GM12878 (cell line): ENCODE measurements around the gene TMEM30A. TPM values are rescaled to one million over a fixed set of nuclear protein-coding genes. Genes with fewer than 3 reads are reported as not detected.

Experiments
- ATAC-seq: fragments of 200-7000 bp; cut with Tn5 transposase; 3 replicates; pipeline ENCODE4 v1.9.1; 2020; ENCODE audit warnings: mild to moderate bottlenecking, moderate library complexity
- BruUV-seq: library from RNA; stranded (reverse); fragments of 400-500 nt; replicated peaks from 2 replicates; lab custom pipeline; 2021; lab: Mats Ljungman, UMichigan
- CTCF ChIA-PET: fragments of 300-600 bp; sonication (Branson Sonifier 250); formaldehyde crosslinking; extraction: SDS; loops from one replicate; lab custom pipeline; 2021; ENCODE audit warnings: inconsistent platforms; lab: Yijun Ruan, JAX
- POLR2A ChIA-PET: fragments of 350-600 bp; formaldehyde crosslinking; extraction: SDS; loops from one replicate; lab custom pipeline; 2021; ENCODE audit warnings: inconsistent platforms; lab: Charles Lee
- RAD21 ChIA-PET: fragments of 300-600 bp; sonication (Branson Sonifier 250); formaldehyde crosslinking; loops from one replicate; lab custom pipeline; 2023; ENCODE audit warnings: antibody characterized with exemption; ENCODE audit not compliant: unreplicated experiment; lab: Charles Lee
- SMC1A ChIA-PET: fragments of 300-600 bp; sonication (Branson Sonifier 250); formaldehyde crosslinking; loops from one replicate; lab custom pipeline; 2023; ENCODE audit not compliant: unreplicated experiment, uncharacterized antibody; lab: Charles Lee
- DNase-seq: peaks from one replicate; pipeline ENCODE4 v3.0.0-alpha.2; 2011; ENCODE audit warnings: low read depth, low spot score
- FAIRE-seq: peaks from 3 replicates; lab custom pipeline; 2011; peaks lifted over from hg19 to GRCh38; lab: Jason Lieb, UNC
- H2AFZ ChIP-seq: 2 replicates; pipeline ENCODE4 v1.6.0; 2011; ENCODE audit warnings: low read depth, low read length, control low read depth; ENCODE audit not compliant: control insufficient read depth
- H3K27ac ChIP-seq: 2 replicates; pipeline ENCODE4 v1.5.1; 2011; ENCODE audit warnings: control low read depth; ENCODE audit not compliant: control insufficient read depth, insufficient read depth
- H3K27me3 ChIP-seq, 2 experiments: replicated peaks in 1 of 2; 2 replicates each; pipeline versions ENCODE4 v1.6.0 to v1.6.1; 2011; ENCODE audit warnings: low read length in 1 of 2; ENCODE audit not compliant: control insufficient read depth in 2 of 2, insufficient read depth in 2 of 2
- H3K36me3 ChIP-seq, 2 experiments: 2 replicates each; pipeline ENCODE4 v1.5.1; 2011; ENCODE audit warnings: low read length in 1 of 2; ENCODE audit not compliant: control insufficient read depth in 2 of 2, insufficient read depth in 2 of 2
- H3K4me1 ChIP-seq: 2 replicates; pipeline ENCODE4 v1.6.1; 2011; ENCODE audit warnings: mild to moderate bottlenecking, low read length, moderate library complexity, mixed read lengths; ENCODE audit not compliant: control insufficient read depth, insufficient read depth
- H3K4me2 ChIP-seq: 2 replicates; pipeline ENCODE4 v1.6.0; 2011; ENCODE audit warnings: control low read depth; ENCODE audit not compliant: control insufficient read depth, insufficient read depth
- H3K4me3 ChIP-seq: fragments of 200-600 bp; sonication (generic); 2 replicates; pipeline ENCODE4 v1.5.1; 2016
- H3K79me2 ChIP-seq: 2 replicates; pipeline ENCODE4 v1.6.0; 2011; ENCODE audit warnings: low read length; ENCODE audit not compliant: control insufficient read depth, insufficient read depth
- H3K9ac ChIP-seq: 2 replicates; pipeline ENCODE4 v1.8.0; 2011; ENCODE audit warnings: low read length, control low read depth, mixed read lengths; ENCODE audit not compliant: control insufficient read depth, insufficient read depth
- H3K9me3 ChIP-seq: replicated peaks from 3 replicates; pipeline ENCODE4 v1.5.1; 2011; ENCODE audit warnings: mild to moderate bottlenecking, low read length; ENCODE audit not compliant: control insufficient read depth, insufficient read depth
- H4K20me1 ChIP-seq: 2 replicates; pipeline ENCODE4 v1.6.0; 2011; ENCODE audit not compliant: control insufficient read depth, insufficient read depth
- ASH2L ChIP-seq: fragments of 300-600, 200-600 bp; sonication (generic); IDR thresholded peaks from 2 replicates; pipeline ENCODE4 v1.6.1; 2017; ENCODE audit warnings: low read depth, mild to moderate bottlenecking, borderline replicate concordance
- BCL3 ChIP-seq: IDR thresholded peaks from 2 replicates; pipeline ENCODE4 v1.6.1; 2011; ENCODE audit warnings: borderline replicate concordance, low read depth, mild to moderate bottlenecking, moderate library complexity, low read length; ENCODE audit not compliant: insufficient read depth, poor library complexity, severe bottlenecking
- BMI1 ChIP-seq: fragments of 450-650 bp; IDR thresholded peaks from 2 replicates; pipeline ENCODE4 v1.6.1; 2016; ENCODE audit warnings: mild to moderate bottlenecking, moderate library complexity, borderline replicate concordance
- CREM ChIP-seq: IDR thresholded peaks from 2 replicates; pipeline ENCODE4 v1.6.1; 2014; ENCODE audit warnings: antibody characterized with exemption, low read depth
- IKZF1 ChIP-seq: fragments of 450-650 bp; conservative IDR thresholded peaks from 2 replicates; pipeline ENCODE4 v1.6.1; 2017; ENCODE audit warnings: antibody characterized with exemption, mild to moderate bottlenecking
- IRF4 ChIP-seq: IDR thresholded peaks from 2 replicates; pipeline ENCODE4 v1.6.1; 2011; ENCODE audit warnings: low read depth, low read length
- LARP7 ChIP-seq: fragments of 450-650 bp; IDR thresholded peaks from 2 replicates; pipeline ENCODE4 v1.6.1; 2017; ENCODE audit warnings: mild to moderate bottlenecking
- MXI1 ChIP-seq: fragments of 150-350 bp; IDR thresholded peaks from 2 replicates; pipeline ENCODE4 v1.6.1; 2011; ENCODE audit warnings: low read depth, mild to moderate bottlenecking, inconsistent platforms, low read length, improper control_type of control experiment
- NBN ChIP-seq: fragments of 450-650 bp; IDR thresholded peaks from 2 replicates; pipeline ENCODE4 v1.6.1; 2016
- PAX8 ChIP-seq: fragments of 450-650 bp; IDR thresholded peaks from 2 replicates; pipeline ENCODE4 v1.6.1; 2017; ENCODE audit warnings: mild to moderate bottlenecking, moderate library complexity
- POLR2AphosphoS2 ChIP-seq: IDR thresholded peaks from 2 replicates; pipeline ENCODE4 v1.6.1; 2011; ENCODE audit warnings: low read depth, mild to moderate bottlenecking, low read length, improper control_type of control experiment, moderate library complexity
- SMC3 ChIP-seq: IDR thresholded peaks from 2 replicates; pipeline ENCODE4 v1.6.1; 2011; ENCODE audit warnings: low read length, improper control_type of control experiment, borderline replicate concordance
- SP1 ChIP-seq: IDR thresholded peaks from one replicate; pipeline ENCODE4 v1.6.1; 2011; ENCODE audit warnings: low read depth, low read length
- STAT1 ChIP-seq: fragments of 450-650 bp; conservative IDR thresholded peaks from 2 replicates; pipeline ENCODE4 v1.6.1; 2014; ENCODE audit warnings: antibody characterized with exemption, mild to moderate bottlenecking
- USF2 ChIP-seq: IDR thresholded peaks from 2 replicates; pipeline ENCODE4 v1.6.1; 2011; ENCODE audit warnings: low read depth, low read length, improper control_type of control experiment, borderline replicate concordance
- ZBED1 ChIP-seq: IDR thresholded peaks from 2 replicates; pipeline ENCODE4 v1.6.1; 2016; ENCODE audit warnings: borderline replicate concordance
- ZNF274 ChIP-seq: IDR thresholded peaks from one replicate; pipeline ENCODE4 v1.8.0; 2011; ENCODE audit not compliant: insufficient read length, insufficient read depth
- WGBS: methylation state at CpG from one replicate; pipeline ENCODE4 v1.1.6; 2016; ENCODE audit warnings: low lambda C conversion rate; ENCODE audit not compliant: insufficient replicate concordance, insufficient coverage; ENCODE audit errors: missing lambda C conversion rate; 5-methylcytosine and 5-hydroxymethylcytosine counted together
- in situ Hi-C: fragments of 300-500 bp; cut with MboI; formaldehyde crosslinking; loops from 9 replicates; pipeline ENCODE4 v1.14.3; 2018; ENCODE audit warnings: mixed read lengths
- intact Hi-C: fragments of 100-400 bp; cut with micrococcal nuclease; formaldehyde crosslinking; loops from one replicate; pipeline ENCODE4 v1.14.2; 2022; ENCODE audit not compliant: unreplicated experiment
- polyA plus RNA-seq, 11 experiments: library from polyadenylated mRNA; depleted of rRNA in 4 of 11; unstranded in 6 of 11; stranded (reverse) in 5 of 11; fragments of >200 nt; fragmentation: Nextera tagmentation in 4 of 11; fragmentation: Illumina TruSeq in 1 of 11; extraction: Ambion mirVana in 4 of 11; extraction: Trizol in 1 of 11; gene quantifications; 1 replicate in 1 of 11; 2 replicates in 10 of 11; pipeline versions ENCODE4 v1.2.1 to v1.2.3, GENCODE V29; 2011 to 2016; ENCODE audit warnings: inconsistent platforms in 2 of 11, missing spikeins in 2 of 11, low read depth in 1 of 11
- total RNA-seq, 4 experiments: library from RNA; depleted of rRNA in 3 of 4; stranded (reverse); fragments of >200 nt in 3 of 4; fragmentation: Illumina TruSeq in 1 of 4; extraction: Trizol in 1 of 4; gene quantifications; 2 replicates each; pipeline versions ENCODE4 v1.2.1 to v1.2.3, GENCODE V29; 2013 to 2021

TMEM30A gene
- total and polyA plus RNA-seq, 10 of the 15 experiments (the other 5 are each of a cell fraction or from before 2014, with no cell fraction given): 11.9 to 61.6 (median 43.2) TPM

GRCh38 chr6:75203721-75204120 lies 80.9 kb downstream of the TMEM30A start:
- Histone ChIP-seq H3K9me3 (no peaks in the 10 kb centered on the region), H3K4me2 (no peak overlapping the region), H2AFZ (no peak overlapping the region), H3K27me3 (peaks cover 33 to 38% of the 10 kb centered on the region in 2 experiments), H3K9ac (no peak overlapping the region), H3K27ac (no peak overlapping the region)
- DNase-seq (no peak), ATAC-seq (no peak)
- in situ Hi-C loops: loop anchor here (5.0 to 10.0 kb wide), 2 partner anchors 789 to 1111 kb away; no protein-coding TSS in a partner anchor
- ChIA-PET SMC1A (interaction anchor here (0.8 to 4.7 kb wide), 5 partner anchors 616 to 1113 kb away, joined by 3 to 60 read pairs (median 4); no protein-coding TSS in a partner anchor), POLR2A (no interaction called here)
- intact Hi-C loops: loop anchor here (1.0 to 10.0 kb wide), 6 partner anchors 269 to 1111 kb away; no protein-coding TSS in a partner anchor
- TF ChIP-seq USF2 (no peak), ZBED1 (no peak), NBN (no peak), SP1 (no peak), IKZF1 (no peak), IRF4 (no peak), BCL3 (no peak), CREM (no peak), BMI1 (no peak), STAT1 (no peak), POLR2AphosphoS2 (no peak), ZNF274 (no peak), ASH2L (no peak), SMC3 (no peak), MXI1 (no peak), LARP7 (no peak), PAX8 (no peak)
- TF ChIP-seq, all 136 proteins: peak for 0
- no peak for FAIRE-seq
- Histone ChIP-seq H3K4me3 (no peak overlapping the region), H4K20me1 (no peaks in the 10 kb centered on the region; the same call in 1 of the 2 replicates), H3K79me2 (no peaks in the 10 kb centered on the region), H3K4me1 (no peaks in the 10 kb centered on the region), H3K36me3 (no peaks in the 10 kb centered on the region)
- RAD21 ChIA-PET: interaction anchor here (0.9 to 4.4 kb wide), 9 partner anchors 627 to 1116 kb away, joined by 3 to 64 read pairs (median 3); no protein-coding TSS in a partner anchor
- no TSS peak for BruUV-seq
- 24% methylated on average over 5 of the region's 5 CpGs for WGBS
- CTCF ChIA-PET: interaction anchor here (0.7 to 5.5 kb wide), 28 partner anchors 10 to 1470 kb away, joined by 3 to 69 read pairs (median 4); no protein-coding TSS in a partner anchor
